Kidney epithelial cell (primary cell): ENCODE results near the gene NAGPA. TPM values are rescaled to one million over a fixed set of nuclear protein-coding genes. Genes with fewer than 3 reads are reported as not detected.
"Not testable (repeated sequence)": the region's sequence is repeated elsewhere in the genome, so short reads cannot be mapped to it uniquely, and the experiment has no call there.

Source experiments
- DNase-seq: peaks from one replicate; pipeline ENCODE4 v3.0.0-alpha.2; 2010; ENCODE audit warnings: low read depth
- H3K27me3 ChIP-seq: 2 replicates; pipeline ENCODE4 v1.6.0; 2011; ENCODE audit warnings: low read length; ENCODE audit not compliant: control insufficient read depth, insufficient read depth
- H3K36me3 ChIP-seq: 2 replicates; pipeline ENCODE4 v1.5.1; 2011; ENCODE audit warnings: low read length; ENCODE audit not compliant: control insufficient read depth, insufficient read depth
- H3K4me3 ChIP-seq: 2 replicates; pipeline ENCODE4 v1.5.1; 2011; ENCODE audit warnings: low read depth, mild to moderate bottlenecking, control low read depth, low read length
- CTCF ChIP-seq: IDR thresholded peaks from 2 replicates; pipeline ENCODE4 v1.5.1; 2011; ENCODE audit warnings: mild to moderate bottlenecking, moderate library complexity, low read length, control low read depth, inconsistent platforms; ENCODE audit not compliant: insufficient read depth, poor library complexity, severe bottlenecking
- total RNA-seq: library from RNA; depleted of rRNA; stranded (reverse); fragments of >200 nt; gene quantifications from 2 replicates; pipeline ENCODE4 v1.2.3, GENCODE V29; 2015

Gene NAGPA
- total RNA-seq, 1 donor from 2014 or later, result 40.0 TPM

GRCh38 chr16:5056352-5056751, 22.6 kb upstream of the NAGPA start:
- Histone ChIP-seq H3K4me3 (no peak overlapping the region), H3K27me3 (no peaks in the 10 kb centered on the region), H3K36me3 (no peaks in the 10 kb centered on the region)
- peak; percentile 39 for TF ChIP-seq CTCF
- no peak for DNase-seq

GRCh38 chr16:5054876-5055865, 21.4 kb upstream of the NAGPA start:
- Histone ChIP-seq H3K36me3 (no peaks in the 10 kb centered on the region), H3K4me3 (no peak overlapping the region), H3K27me3 (no peaks in the 10 kb centered on the region)

GRCh38 chr16:5046914-5047313, 13.2 kb upstream of the NAGPA start:
- H3K36me3 ChIP-seq, result no peaks in the 10 kb centered on the region
- H3K4me3 ChIP-seq, result no peak overlapping the region
- no peaks in the 10 kb centered on the region for H3K27me3 ChIP-seq
- no peak for TF ChIP-seq CTCF
- DNase-seq, result no peak

More at GRCh38 chr16:5054876-5055865, 21.4 kb upstream of the NAGPA start:
- TF ChIP-seq CTCF, result no peak
- no peak for DNase-seq

- no peak for TF ChIP-seq CTCF
These were observed 11.9 kb upstream of the NAGPA start for GRCh38 chr16:5045499-5046115.

GRCh38 chr16:5044581-5044980, 10.8 kb upstream of the NAGPA start:
- H3K27me3 ChIP-seq, H3K4me3 ChIP-seq, DNase-seq, H3K36me3 ChIP-seq: not testable (repeated sequence)

More at GRCh38 chr16:5045499-5046115, 11.9 kb upstream of the NAGPA start:
- no peak for DNase-seq
- Histone ChIP-seq H3K4me3 (no peak overlapping the region), H3K27me3 (no peaks in the 10 kb centered on the region), H3K36me3 (no peaks in the 10 kb centered on the region)

GRCh38 chr16:5044011-5044540, 10.3 kb upstream of the NAGPA start:
- Histone ChIP-seq H3K27me3 (no peaks in the 10 kb centered on the region), H3K36me3 (no peaks in the 10 kb centered on the region), H3K4me3 (no peak overlapping the region)
- no peak for DNase-seq
- no peak for TF ChIP-seq CTCF
